Activated naive CD4-positive, alpha-beta T cell treated with anti-CD3 and anti-CD28 coated beads, Interleukin-2, amount 10 ng/mL, durations not matched to agents 7 days and 5 days (primary cell): ENCODE measurements around the gene HMGCS2.
"Not testable (repeated sequence)": the region's sequence is repeated elsewhere in the genome, so short reads cannot be mapped to it uniquely, and the experiment has no call there.

Source experiments
- CTCF ChIA-PET: fragments of 350-600 bp; sonication (Branson Sonifier 250); formaldehyde crosslinking; loops from one replicate; lab custom pipeline; 2021; ENCODE audit warnings: antibody characterized with exemption; lab: Charles Lee
- DNase-seq: peaks from one replicate; pipeline ENCODE4 v3.0.0-alpha.2; 2020
- H3K27ac Mint-ChIP-seq: one replicate; pipeline ENCODE4 v1.8.0; 2021; ENCODE audit warnings: mild to moderate bottlenecking, moderate library complexity, mixed read lengths
- H3K27me3 Mint-ChIP-seq: one replicate; pipeline ENCODE4 v1.8.0; 2021; ENCODE audit warnings: mild to moderate bottlenecking, mixed read lengths
- H3K36me3 Mint-ChIP-seq: one replicate; pipeline ENCODE4 v1.8.0; 2021; ENCODE audit warnings: mixed read lengths
- H3K4me1 Mint-ChIP-seq: one replicate; pipeline ENCODE4 v1.8.0; 2021; ENCODE audit warnings: mixed read lengths
- H3K4me3 Mint-ChIP-seq: one replicate; pipeline ENCODE4 v1.8.0; 2021; ENCODE audit warnings: mild to moderate bottlenecking, moderate library complexity, mixed read lengths
- H3K9me3 Mint-ChIP-seq: one replicate; pipeline ENCODE4 v1.8.0; 2021; ENCODE audit warnings: mixed read lengths

HMGCS2 gene

DNA sequence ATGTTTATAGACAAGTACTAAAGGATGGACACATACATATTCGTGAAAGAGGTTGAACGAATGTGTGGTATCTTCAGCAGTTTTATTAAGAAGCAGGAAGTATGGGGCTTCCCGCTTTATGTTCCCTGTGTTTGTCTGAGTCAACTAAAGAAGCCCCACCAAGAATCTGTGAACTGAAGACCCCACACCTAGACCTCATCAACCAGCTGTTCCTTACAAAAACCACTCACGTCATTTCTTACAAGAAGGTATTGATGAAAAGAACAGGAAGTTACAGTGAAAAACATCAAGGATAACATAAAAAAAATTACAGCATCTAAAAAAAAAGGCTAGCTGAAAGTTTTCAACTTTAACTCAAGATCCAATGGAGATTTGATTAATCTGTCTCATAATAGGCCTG, 30.3 kb upstream of the HMGCS2 start:
- Mint-ChIP-seq H3K9me3 (no peaks in the 10 kb centered on the region), H3K27me3 (peaks cover under 1% of the 10 kb centered on the region), H3K36me3 (no peaks in the 10 kb centered on the region), H3K4me3 (peak overlapping the region; percentile 34), H3K27ac (peak overlapping the region; percentile 10), H3K4me1 (peaks cover 18% of the 10 kb centered on the region)
- no peak for DNase-seq
- CTCF ChIA-PET: interaction anchor here (0.7 to 3.9 kb wide), 2 partner anchors 10 to 54 kb away, joined by 3 to 16 read pairs; no protein-coding TSS in a partner anchor

DNA sequence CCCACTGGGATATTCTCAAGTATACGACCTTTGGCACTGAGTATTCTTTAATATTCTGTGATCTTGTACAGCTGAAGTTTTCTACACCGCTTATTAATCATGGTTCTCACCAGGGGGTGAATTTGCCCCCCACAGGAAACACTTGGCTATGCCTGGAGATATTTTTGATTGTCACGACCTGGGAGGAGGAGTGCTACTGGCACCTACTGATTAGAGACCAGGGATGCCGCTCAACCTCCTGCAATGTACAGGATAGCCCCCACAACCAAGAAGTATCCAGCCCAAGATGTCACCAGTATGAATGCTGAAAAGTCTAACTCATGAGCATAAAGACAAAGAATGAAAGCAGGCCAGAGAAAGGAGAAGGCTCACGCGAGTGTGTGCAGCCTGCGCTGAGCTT, 28.9 kb upstream of the HMGCS2 start:
- DNase-seq: no peak
- CTCF ChIA-PET: interaction anchor here (3.9 kb wide), 1 partner anchor 11 kb away, joined by 16 read pairs; no protein-coding TSS in a partner anchor
- Mint-ChIP-seq H3K9me3 (no peaks in the 10 kb centered on the region), H3K4me3 (no peak overlapping the region), H3K27ac (no peak overlapping the region), H3K36me3 (no peaks in the 10 kb centered on the region), H3K4me1 (peaks cover 18% of the 10 kb centered on the region), H3K27me3 (no peaks in the 10 kb centered on the region)

DNA sequence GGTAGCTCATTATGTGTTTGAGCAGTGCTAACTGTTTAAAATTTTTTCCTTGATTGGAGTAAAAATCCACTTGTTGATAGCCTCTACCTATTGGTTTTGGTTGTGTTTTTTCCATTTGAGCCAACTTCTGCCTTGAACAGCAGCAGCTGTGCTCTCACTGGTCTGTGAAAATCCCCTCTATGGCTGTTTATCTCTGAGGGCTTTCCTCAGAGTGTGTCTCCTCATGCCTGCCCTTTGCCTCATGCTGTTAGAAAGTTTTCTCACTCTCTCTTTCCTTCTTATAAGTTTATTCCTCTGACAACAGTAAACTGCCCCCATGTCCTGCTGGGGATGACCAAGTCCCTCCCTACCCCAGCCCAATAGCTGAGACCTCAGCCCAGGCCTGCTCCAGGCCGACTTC, 28.5 kb upstream of the HMGCS2 start:
- Mint-ChIP-seq H3K27me3 (no peaks in the 10 kb centered on the region), H3K9me3 (no peaks in the 10 kb centered on the region), H3K4me3 (no peak overlapping the region), H3K36me3 (no peaks in the 10 kb centered on the region), H3K27ac (no peak overlapping the region), H3K4me1 (peaks cover 18% of the 10 kb centered on the region)
- no peak for DNase-seq
- CTCF ChIA-PET: interaction anchor here (1.0 to 3.9 kb wide), 2 partner anchors 10 to 12 kb away, joined by 3 to 16 read pairs; no protein-coding TSS in a partner anchor

DNA sequence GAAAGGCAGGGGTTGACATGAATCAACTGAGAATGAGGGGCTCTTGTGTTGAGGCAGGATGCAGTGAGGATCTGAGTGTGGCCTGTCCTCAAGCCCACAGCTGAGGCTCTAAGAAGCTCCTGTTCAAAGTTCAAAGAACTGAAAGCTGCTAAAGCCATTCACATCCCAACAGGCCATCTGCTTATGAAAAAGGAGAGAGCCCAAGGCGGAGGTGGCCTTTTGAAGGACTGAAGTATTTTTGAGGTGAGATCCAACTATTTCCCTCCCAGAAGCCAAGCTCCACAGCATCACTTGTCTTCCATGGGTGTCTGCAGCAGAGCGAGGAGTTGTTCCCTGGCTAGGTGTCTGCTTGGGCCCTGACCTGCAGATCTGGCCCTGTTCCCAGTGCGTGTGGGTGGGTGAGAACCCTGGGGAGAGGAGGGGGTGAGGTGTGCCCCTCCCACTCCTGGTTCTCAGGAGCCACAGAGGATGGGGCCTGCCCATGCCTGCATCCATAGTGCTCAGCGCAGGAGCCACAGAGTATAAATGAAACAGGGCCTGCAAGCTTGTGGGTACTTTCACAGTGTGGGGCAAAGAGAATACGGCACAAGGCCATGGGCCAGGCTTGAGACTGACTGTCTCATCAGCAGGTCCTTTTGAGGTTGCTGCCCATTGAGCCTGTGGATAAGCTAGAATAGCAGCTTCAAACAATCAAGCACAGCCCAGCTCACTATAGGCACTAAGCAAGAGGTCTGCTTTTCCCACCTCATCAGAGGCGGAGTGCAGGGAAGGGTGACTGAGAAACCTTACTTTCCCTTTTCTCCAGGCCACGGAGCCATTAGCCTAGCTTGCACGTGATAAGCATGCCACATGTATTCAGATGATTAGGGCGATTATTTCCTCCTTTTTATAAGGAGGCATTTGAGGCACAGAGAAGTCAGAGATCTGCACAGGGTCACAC, 26.8 kb upstream of the HMGCS2 start:
- H3K9me3 Mint-ChIP-seq: no peaks in the 10 kb centered on the region
- no peaks in the 10 kb centered on the region for H3K36me3 Mint-ChIP-seq
- no peak overlapping the region for H3K4me3 Mint-ChIP-seq
- H3K27ac Mint-ChIP-seq: no peak overlapping the region
- no peaks in the 10 kb centered on the region for H3K27me3 Mint-ChIP-seq
- DNase-seq: no peak
- CTCF ChIA-PET: interaction anchor here (1.5 to 2.7 kb wide), 2 partner anchors 10 to 13 kb away, joined by 3 to 15 read pairs; no protein-coding TSS in a partner anchor
- H3K4me1 Mint-ChIP-seq: peaks cover 17% of the 10 kb centered on the region

DNA sequence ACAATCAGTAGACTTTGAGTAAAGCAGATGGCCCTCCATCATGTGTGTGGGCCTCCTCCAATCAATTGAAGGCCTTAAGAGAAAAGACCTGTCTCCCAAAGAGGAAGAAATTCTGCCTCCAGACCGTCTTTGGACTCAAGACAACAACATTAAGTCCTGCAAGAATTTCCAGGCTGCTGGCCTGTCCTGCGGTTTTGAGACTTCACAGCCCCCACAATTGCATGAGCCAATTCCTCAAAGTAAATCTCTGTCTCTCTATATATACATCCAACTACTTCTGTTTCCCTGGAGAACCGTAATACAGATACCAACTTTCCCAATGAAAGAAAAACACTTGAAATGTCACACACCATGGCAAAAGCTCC, 26.2 kb upstream of the HMGCS2 start:
- no peak overlapping the region for H3K27ac Mint-ChIP-seq
- CTCF ChIA-PET: interaction anchor here (2.7 kb wide), 1 partner anchor 14 kb away, joined by 15 read pairs; no protein-coding TSS in a partner anchor

DNA sequence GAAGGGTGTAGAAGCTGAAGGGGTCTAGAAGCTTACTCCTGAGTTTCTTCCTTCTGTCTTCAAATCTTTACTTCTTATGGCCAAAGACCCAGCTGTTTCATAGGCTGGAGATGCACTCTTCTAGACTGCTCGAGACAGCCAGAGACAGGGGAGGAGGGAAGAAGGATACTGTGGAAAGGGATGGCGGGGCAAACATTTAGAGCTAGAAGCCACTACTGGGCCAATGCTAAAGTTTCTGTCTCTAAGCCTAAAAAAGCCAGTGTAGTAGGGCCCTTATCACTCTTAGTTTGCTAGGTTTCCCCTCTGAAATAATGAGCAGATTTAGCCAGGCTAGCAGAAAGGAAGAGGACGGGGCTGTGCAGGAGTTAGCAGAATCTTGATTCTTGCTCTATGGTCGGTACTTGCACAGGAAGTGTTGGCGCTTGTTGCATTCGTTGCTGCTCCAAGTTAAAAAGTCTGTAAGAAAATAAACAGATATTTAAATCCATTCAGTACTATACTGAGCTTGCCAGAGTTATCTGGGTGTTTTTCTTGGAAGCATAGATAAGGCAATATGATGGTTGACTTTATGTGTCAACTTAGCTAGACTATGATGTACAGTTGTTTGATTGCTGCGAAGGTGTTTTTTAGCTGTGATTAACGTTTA, 25.6 kb upstream of the HMGCS2 start:
- H3K27ac Mint-ChIP-seq: no peak overlapping the region
- no peak for DNase-seq
- CTCF ChIA-PET: interaction anchor here (2.7 kb wide), 1 partner anchor 14 kb away, joined by 15 read pairs; no protein-coding TSS in a partner anchor

More for the DNA sequence above, 26.2 kb upstream of the HMGCS2 start:
- Mint-ChIP-seq H3K27me3 (no peaks in the 10 kb centered on the region), H3K4me3 (no peak overlapping the region), H3K4me1 (peaks cover 12% of the 10 kb centered on the region), H3K36me3 (no peaks in the 10 kb centered on the region), H3K9me3 (no peaks in the 10 kb centered on the region)
- DNase-seq: no peak

DNA sequence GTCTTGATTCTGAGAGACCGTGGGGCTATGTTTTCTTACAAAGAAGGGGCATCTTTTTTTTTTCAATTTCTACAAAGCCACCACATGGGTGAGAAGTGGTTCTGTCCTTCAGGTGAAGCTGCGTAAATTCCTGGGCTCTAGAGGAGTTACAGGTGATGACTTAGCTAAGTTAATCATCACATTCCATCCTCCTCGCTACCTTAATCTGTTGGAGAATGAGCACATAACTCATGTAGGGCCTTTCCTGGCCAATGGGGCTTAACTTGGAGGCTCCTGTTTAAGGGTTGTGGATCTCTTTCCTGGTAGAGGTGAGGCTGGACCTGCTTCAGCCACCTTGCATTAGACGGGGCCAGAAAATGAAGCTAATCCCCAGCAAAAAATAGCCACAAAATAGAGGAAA, 22.7 kb upstream of the HMGCS2 start:
- CTCF ChIA-PET: interaction anchor here (0.6 kb wide), 1 partner anchor 128 kb away, joined by 3 read pairs; no protein-coding TSS in a partner anchor
- Mint-ChIP-seq H3K27me3 (no peaks in the 10 kb centered on the region), H3K4me3 (no peak overlapping the region), H3K27ac (no peak overlapping the region), H3K36me3 (no peaks in the 10 kb centered on the region), H3K4me1 (peaks cover 11% of the 10 kb centered on the region), H3K9me3 (no peaks in the 10 kb centered on the region)
- no peak for DNase-seq

More for the DNA sequence above, 25.6 kb upstream of the HMGCS2 start:
- H3K9me3 Mint-ChIP-seq: no peaks in the 10 kb centered on the region
- H3K4me3 Mint-ChIP-seq: no peak overlapping the region
- peaks cover 7% of the 10 kb centered on the region for H3K4me1 Mint-ChIP-seq
- H3K36me3 Mint-ChIP-seq: no peaks in the 10 kb centered on the region
- H3K27me3 Mint-ChIP-seq: no peaks in the 10 kb centered on the region

DNA sequence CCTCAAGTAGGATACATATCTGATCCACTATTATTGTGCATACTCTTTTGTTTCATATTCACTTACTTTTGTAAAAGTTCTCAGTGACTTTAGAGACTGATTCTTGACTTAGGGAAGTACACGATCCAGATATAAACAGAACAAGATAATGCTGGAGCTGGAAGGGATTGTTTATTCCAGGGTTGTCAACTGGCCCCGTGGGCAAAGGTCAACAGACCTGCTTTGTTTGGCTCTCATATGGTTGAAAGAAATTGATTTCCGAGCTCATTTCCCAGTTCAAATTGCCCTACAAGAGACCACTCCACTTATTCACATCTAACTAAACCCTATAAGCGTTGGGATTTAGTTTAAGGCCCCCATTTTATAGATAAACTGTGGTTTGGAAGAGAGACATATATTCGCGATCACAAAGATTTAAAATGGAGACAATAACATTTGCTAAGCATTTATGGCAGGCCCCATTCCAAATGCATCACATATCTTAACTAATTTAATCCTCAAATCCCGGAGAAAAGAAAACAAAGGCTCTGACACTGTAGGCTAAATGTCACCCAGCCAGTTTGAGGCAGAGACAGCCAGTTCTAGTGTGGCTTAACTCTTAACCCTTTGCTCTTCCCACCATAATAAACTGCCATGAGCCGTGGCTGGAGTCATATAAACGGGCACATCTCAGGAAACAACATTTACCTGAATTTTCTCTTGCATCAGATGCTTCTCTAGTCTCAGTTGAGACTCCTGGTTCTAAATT, 21.9 kb upstream of the HMGCS2 start:
- H3K27ac Mint-ChIP-seq: no peak overlapping the region
- H3K4me1 Mint-ChIP-seq: peaks cover 18% of the 10 kb centered on the region
- no peak for DNase-seq
- no peaks in the 10 kb centered on the region for H3K27me3 Mint-ChIP-seq
- no peaks in the 10 kb centered on the region for H3K9me3 Mint-ChIP-seq
- CTCF ChIA-PET: no interaction called here
- H3K36me3 Mint-ChIP-seq: no peaks in the 10 kb centered on the region
- H3K4me3 Mint-ChIP-seq: no peak overlapping the region

DNA sequence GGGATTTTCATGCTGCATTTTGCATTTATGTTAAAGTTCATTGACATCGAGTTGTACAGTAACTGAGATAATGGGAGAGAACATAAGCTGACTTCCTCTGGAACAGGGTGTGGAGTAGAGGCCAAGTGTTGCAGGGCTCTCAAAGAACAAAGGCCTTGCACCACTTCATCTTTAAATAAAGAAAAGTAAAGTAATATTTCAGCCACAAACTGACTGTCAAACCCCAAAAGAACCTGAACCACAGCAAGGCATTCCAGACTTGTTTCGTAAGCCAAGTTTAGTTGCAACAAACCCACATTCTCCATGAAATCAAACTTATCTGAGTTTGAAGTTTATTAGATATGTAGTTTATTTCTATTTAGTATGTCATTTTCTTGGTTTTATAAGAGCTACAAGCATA, 19.1 kb upstream of the HMGCS2 start:
- no peak for DNase-seq
- Mint-ChIP-seq H3K4me3 (no peak overlapping the region), H3K27me3 (peaks cover 15% of the 10 kb centered on the region), H3K4me1 (peaks cover 31% of the 10 kb centered on the region), H3K36me3 (no peaks in the 10 kb centered on the region), H3K9me3 (no peaks in the 10 kb centered on the region), H3K27ac (no peak overlapping the region)
- CTCF ChIA-PET: interaction anchor here (0.9 to 1.2 kb wide), 2 partner anchors 19 to 44 kb away, joined by 3 to 4 read pairs; no protein-coding TSS in a partner anchor

DNA sequence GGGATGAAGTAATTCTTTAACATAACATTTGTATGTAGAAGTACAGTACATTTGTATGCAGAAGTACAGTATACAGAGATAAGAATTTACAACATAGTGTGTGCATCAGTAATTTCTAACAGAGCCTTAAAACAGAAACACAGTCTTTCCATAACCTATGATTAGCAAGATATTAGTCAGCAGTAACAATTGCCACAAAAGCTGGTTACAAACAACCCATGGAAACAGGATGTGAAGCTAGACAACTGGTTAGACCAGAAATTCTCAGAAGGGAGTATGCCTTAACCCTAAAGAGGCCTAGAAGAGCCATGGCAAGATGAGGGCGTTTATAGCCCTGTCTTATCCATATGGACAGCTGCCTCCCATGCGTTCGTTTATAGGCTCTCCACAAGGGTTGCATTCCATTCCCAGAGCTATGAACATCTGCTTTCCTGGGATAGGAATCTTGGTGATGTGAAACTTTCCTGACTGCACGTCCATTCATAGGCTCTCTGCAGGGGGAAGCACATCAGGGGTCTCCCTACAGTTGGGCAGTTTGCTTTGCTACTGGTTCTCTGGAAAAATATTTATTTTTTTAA, 17.9 kb upstream of the HMGCS2 start:
- not testable (repeated sequence) for H3K36me3 Mint-ChIP-seq, H3K27ac Mint-ChIP-seq, H3K9me3 Mint-ChIP-seq, H3K4me3 Mint-ChIP-seq
- Mint-ChIP-seq H3K4me1 (peaks cover 31% of the 10 kb centered on the region), H3K27me3 (peaks cover 27% of the 10 kb centered on the region)
- CTCF ChIA-PET: interaction anchor here (1.0 to 2.1 kb wide), 2 partner anchors 22 to 84 kb away, joined by 3 to 5 read pairs; no protein-coding TSS in a partner anchor
- DNase-seq: peak; percentile 23

DNA sequence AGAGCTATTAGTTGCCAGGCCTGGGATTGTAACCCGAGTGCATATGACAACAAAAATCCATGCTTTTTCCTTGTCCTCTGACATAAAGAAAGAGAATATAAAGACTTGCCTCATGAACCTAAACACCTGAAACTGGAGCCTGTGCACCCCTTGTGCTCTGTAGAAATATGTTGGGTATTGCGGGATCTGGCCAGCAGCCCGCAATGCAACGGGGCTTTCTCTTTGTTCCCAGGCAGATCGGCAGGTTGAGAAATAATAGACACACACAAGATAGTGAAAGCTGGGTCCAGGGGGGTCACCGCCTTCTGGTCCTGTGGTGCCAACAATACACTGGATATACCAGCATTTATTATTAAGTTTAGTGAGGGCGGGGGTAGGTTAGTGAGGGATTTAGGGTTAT, 17.3 kb upstream of the HMGCS2 start:
- H3K4me1 Mint-ChIP-seq: peaks cover 31% of the 10 kb centered on the region
- not testable (repeated sequence) for H3K36me3 Mint-ChIP-seq, H3K4me3 Mint-ChIP-seq, H3K9me3 Mint-ChIP-seq, DNase-seq
- peak overlapping the region; percentile 42 for H3K27ac Mint-ChIP-seq
- peaks cover 32% of the 10 kb centered on the region for H3K27me3 Mint-ChIP-seq
- CTCF ChIA-PET: interaction anchor here (0.6 to 2.1 kb wide), 3 partner anchors 10 to 84 kb away, joined by 3 to 5 read pairs (median 3); no protein-coding TSS in a partner anchor

DNA sequence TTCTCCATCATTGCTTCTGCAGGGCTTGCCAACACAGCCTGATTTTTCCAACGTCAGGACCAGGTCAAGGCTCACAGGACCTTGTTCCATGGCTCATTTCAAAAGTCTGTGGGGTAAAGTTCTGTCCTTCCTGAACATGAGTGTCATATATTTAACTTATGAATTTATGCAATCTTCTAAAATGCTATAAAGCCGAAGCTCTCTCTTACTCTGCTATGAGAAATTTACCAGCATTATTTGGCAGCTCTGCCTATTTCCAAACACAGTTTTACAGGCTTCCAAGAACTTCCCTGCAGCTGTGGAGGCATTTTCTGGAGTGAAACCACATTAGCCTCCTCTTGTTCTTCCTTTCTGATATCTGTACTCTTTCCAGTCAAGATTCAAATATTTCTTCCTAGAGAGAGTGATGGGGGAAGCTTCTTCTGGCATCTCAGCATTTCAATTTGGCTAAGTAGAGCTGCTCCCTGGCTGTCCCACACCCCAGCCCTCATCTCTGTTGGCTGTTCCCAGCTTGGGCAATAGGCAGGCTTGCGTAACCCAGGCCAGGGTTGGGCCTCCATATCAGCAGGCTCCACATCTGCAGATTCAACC, 15.6 kb upstream of the HMGCS2 start:
- Mint-ChIP-seq H3K36me3 (no peaks in the 10 kb centered on the region), H3K27ac (no peak overlapping the region), H3K9me3 (no peaks in the 10 kb centered on the region), H3K4me1 (peaks cover 31% of the 10 kb centered on the region), H3K4me3 (no peak overlapping the region), H3K27me3 (peaks cover 49% of the 10 kb centered on the region)
- CTCF ChIA-PET: interaction anchor here (1.1 kb wide), 1 partner anchor 25 kb away, joined by 3 read pairs; no protein-coding TSS in a partner anchor
- no peak for DNase-seq
